Right lobe of liver (tissue), 6 donors: ENCODE measurements around the gene FREY1. TPM values are rescaled to one million over a fixed set of nuclear protein-coding genes. Genes with fewer than 3 reads are reported as not detected.

Experiments
- ATAC-seq, 4 donors: fragments of 200-7000 bp; cut with Tn5 transposase; one replicate each; pipeline ENCODE4 v1.9.1; 2020; ENCODE audit warnings: mild to moderate bottlenecking in 4 of 4, moderate library complexity in 4 of 4
- DNase-seq, 3 donors: peaks; one replicate each; pipeline ENCODE4 v3.0.0-alpha.2; 2020
- H3K27ac ChIP-seq, 3 donors: fragments of 200-600 bp; one replicate each; pipeline ENCODE4 v1.8.0; 2022
- H3K27me3 ChIP-seq, 2 donors: fragments of 200-600 bp; one replicate each; pipeline ENCODE4 v1.8.0; 2022
- H3K36me3 ChIP-seq, 4 donors: fragments of 200-600 bp; sonication (generic) in 1 of 4; one replicate each; pipeline versions ENCODE4 v1.5.1 to v1.8.0; 2017 to 2022; ENCODE audit warnings: control low read depth in 1 of 4
- H3K4me1 ChIP-seq, 4 donors: fragments of 200-600 bp; sonication (generic) in 1 of 4; one replicate each; pipeline versions ENCODE4 v1.5.1 to v1.8.0; 2017 to 2022; ENCODE audit warnings: control low read depth in 1 of 4
- H3K4me3 ChIP-seq, 3 donors: fragments of 200-600 bp; one replicate each; pipeline ENCODE4 v1.8.0; 2022
- H3K9me3 ChIP-seq, 4 donors: fragments of 200-600 bp; sonication (generic) in 1 of 4; one replicate each; pipeline versions ENCODE4 v1.5.1 to v1.8.0; 2017 to 2022; ENCODE audit warnings: control low read depth in 1 of 4
- CTCF ChIP-seq, 4 donors: fragments of 200-600 bp in 3 of 4; fragments of 450-650 bp in 1 of 4; IDR thresholded peaks; one replicate each; pipeline versions ENCODE4 v1.5.1 to v1.8.0; 2016 to 2022; ENCODE audit warnings: antibody characterized with exemption in 4 of 4, mild to moderate bottlenecking in 2 of 4
- POLR2A ChIP-seq: fragments of 450-650 bp; IDR thresholded peaks from one replicate; pipeline ENCODE4 v1.6.1; 2017; ENCODE audit warnings: antibody characterized with exemption, mild to moderate bottlenecking
- WGBS: methylation state at CpG from one replicate; pipeline ENCODE4 v1.1.6; 2018; ENCODE audit warnings: low coverage, low lambda C conversion rate; ENCODE audit not compliant: insufficient coverage; ENCODE audit errors: missing lambda C conversion rate; 5-methylcytosine and 5-hydroxymethylcytosine counted together
- intact Hi-C, 2 donors: fragments of 100-400 bp; cut with DNase I; formaldehyde crosslinking; loops; one replicate each; pipeline versions ENCODE4 v1.11.2 to v1.14.1; 2022
- total RNA-seq, 6 experiments: library from RNA; depleted of rRNA in 2 of 6; stranded (reverse); fragments of >200 nt in 2 of 6; fragmentation: NEBNext Ultra II Directional in 3 of 6; extraction: Animal tissue kit (Norgen Biotek cat#: 25700) in 3 of 6; gene quantifications; one replicate each; pipeline versions ENCODE4 v1.1.0 to v1.2.4, GENCODE V29; 2016 to 2023
- donor health status: DM: no; HTN: yes; CAD: no.
- donor health status: DM: no; HTN: no; CAD: no.
- donor health status: DM: no; HTN: no; CAD: no.
- donor health status: DM: no; HTN: yes; CAD: no.
- donor health status: DM: no; HTN: yes; CAD: no.

FREY1 gene
- total RNA-seq, 6 experiments from 2014 or later = 0.40 to 0.90 (median 0.42) TPM; not detected in 3

DNA sequence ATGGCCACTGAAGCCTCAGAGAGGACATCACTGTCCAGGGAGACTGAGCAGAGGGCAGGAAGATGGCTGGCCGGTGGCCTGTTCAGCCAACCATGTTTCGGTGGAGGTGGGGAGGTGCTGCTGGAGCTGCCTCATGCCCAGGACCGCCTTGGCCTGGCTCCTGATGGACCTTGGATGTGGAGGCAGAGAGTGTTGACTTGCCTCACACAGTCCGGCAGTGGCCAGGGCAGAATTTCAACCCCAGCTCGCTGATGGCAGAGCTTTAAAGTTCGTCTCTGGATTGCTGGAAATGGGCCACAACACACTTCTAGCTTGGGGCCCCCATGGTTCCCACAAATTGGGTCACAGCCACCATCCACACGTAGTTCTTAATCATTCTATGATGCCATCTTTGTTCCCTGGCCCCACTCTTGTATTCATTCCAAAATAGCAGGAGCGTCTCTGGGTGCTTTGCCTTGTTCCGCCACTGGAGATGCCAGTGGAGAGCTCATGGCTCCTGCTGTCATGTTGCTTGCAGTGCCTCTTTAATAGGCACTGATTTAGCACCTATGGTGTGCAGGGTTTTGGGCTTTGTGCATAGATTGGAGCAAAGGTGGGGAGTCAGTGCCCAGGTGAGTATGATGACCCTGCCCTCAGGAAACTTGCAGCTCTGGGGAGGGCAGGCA, 16.1 kb downstream of the FREY1 start:
- intact Hi-C loops = no loop called here
- Histone ChIP-seq H3K9me3 (no peaks in the 10 kb centered on the region), H3K36me3 (no peaks in the 10 kb centered on the region), H3K4me3 (no peak overlapping the region), H3K4me1 (peaks cover 0 to 20% (median 0%) of the 10 kb centered on the region in 4 donors), H3K27me3 (no peaks in the 10 kb centered on the region), H3K27ac (peak overlapping the region in 1 of 3 donors; percentile 30)
- 40% methylated on average over 2 of the region's 9 CpGs for WGBS
- TF ChIP-seq CTCF (IDR thresholded peaks at IDR 0.05) (peak in 2 of 4 donors; percentile 11 to 19), POLR2A (no peak)
- ATAC-seq = peak; percentile 75 to 90 (median 84)
- DNase-seq = peak in 2 of 3 donors; percentile 92 to 93

DNA sequence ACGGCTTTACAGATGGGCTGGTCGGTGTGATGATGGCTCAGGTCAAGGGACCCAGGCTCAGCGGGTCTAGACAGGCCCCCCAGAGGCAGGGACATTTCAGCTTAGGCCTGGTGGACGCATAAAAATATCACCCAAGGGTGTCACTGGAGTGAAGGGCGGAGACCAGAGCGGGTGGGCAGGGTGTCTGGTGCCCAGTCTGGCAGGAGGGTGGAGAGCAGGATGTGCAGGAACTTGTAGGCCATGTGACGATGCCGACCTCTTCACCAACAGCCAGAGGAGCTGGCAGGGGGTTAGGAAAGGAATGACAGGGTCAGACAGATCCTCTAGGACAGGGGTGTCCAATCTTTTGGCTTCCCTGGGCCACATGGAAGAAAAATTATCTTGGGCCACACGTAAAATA, 17.1 kb downstream of the FREY1 start:
- 72% methylated on average over 2 of the region's 9 CpGs for WGBS
- intact Hi-C loops = no loop called here
- H3K36me3 ChIP-seq = no peaks in the 10 kb centered on the region
- no peak for ATAC-seq
- H3K27ac ChIP-seq = no peak overlapping the region
- H3K9me3 ChIP-seq = no peaks in the 10 kb centered on the region
- no peak for TF ChIP-seq CTCF (IDR thresholded peaks at IDR 0.05)
- no peak for TF ChIP-seq POLR2A
- H3K4me1 ChIP-seq = peaks cover 0 to 24% (median 0%) of the 10 kb centered on the region in 4 donors
- no peak overlapping the region for H3K4me3 ChIP-seq
- DNase-seq = peak in 2 of 3 donors; percentile 9 to 33
- no peaks in the 10 kb centered on the region for H3K27me3 ChIP-seq

GRCh38 chr11:45889555-45889954, 17.5 kb downstream of the FREY1 start:
- Histone ChIP-seq H3K4me3 (no peak overlapping the region), H3K9me3 (no peaks in the 10 kb centered on the region), H3K36me3 (no peaks in the 10 kb centered on the region), H3K27me3 (no peaks in the 10 kb centered on the region), H3K27ac (no peak overlapping the region), H3K4me1 (peaks cover 0 to 24% (median 0%) of the 10 kb centered on the region in 4 donors)
- TF ChIP-seq POLR2A (no peak), CTCF (IDR thresholded peaks at IDR 0.05) (no peak)
- DNase-seq = peak in 1 of 3 donors; percentile 39
- WGBS = no CpG with 5 or more reads among the region's 8 CpGs
- ATAC-seq = no peak
- intact Hi-C loops = no loop called here

DNA sequence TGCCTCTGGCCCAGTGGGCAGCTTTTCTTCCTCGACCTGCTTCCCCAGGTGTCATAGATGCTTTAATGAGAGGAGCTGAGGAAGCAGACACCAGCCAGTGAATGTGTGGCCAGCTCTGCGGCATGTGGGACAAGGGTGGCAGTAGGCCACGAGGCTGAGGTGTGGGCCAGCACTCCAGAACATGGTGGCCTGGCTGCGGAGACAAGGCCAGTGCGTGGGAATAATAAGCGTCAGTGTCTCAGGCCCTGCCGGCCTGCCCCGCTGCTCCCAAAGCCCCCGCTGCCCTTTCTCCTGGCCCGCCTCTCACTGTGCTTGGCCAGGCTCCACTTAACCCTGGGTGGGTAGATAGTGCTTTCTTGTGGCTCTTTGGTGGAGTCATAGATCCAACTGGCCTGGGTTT, 19.5 kb downstream of the FREY1 start:
- Histone ChIP-seq H3K4me1 (peaks cover 0 to 17% (median 0%) of the 10 kb centered on the region in 4 donors), H3K27me3 (no peaks in the 10 kb centered on the region), H3K4me3 (no peak overlapping the region), H3K27ac (no peak overlapping the region), H3K36me3 (no peaks in the 10 kb centered on the region), H3K9me3 (no peaks in the 10 kb centered on the region)
- TF ChIP-seq CTCF (IDR thresholded peaks at IDR 0.05) (no peak), POLR2A (no peak)
- no CpG with 5 or more reads among the region's 10 CpGs for WGBS
- intact Hi-C loops = no loop called here
- DNase-seq = no peak
- no peak for ATAC-seq
